Measurements from ENCODE around the gene INF2. TPM values are rescaled to one million over a fixed set of nuclear protein-coding genes. Genes with fewer than 3 reads are reported as not detected.

Gene INF2
- total RNA-seq, 1 donor from 2014 or later = 28.3 TPM

DNA sequence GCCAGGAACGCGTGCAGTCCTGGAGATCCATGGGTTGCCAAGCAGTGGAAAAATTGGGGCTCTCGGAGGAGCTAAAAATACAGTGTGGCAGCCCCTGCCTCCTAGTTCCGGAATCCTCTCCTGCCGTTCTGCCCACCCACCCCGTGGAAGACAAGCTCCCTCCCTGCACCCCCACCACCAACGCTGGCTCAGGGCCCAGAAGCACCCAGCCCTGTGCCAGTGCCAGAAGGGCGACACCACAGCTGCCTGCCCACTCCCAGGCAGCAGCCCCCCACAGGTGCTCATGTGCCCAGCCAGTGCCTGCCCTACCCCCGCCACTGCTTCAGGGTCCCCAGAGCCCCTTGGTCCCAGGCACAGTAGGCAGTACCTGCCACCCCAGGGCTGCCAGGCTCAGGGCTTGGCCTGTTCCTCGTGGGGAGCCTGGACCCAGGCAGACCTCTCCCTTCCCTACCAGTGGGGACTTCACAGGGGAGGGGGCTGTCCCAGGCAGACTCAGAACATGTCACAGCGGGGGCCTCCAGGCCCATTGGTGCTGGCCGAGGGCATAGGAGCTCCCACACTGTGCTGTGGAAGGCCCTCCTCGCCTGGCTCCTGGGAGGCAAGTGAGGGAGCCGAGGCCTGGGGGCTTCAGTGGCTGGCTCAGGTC is 7.4 kb downstream of the INF2 start:
- DNase-seq = no peak
- intact Hi-C loops (cut with DNase I) = no loop called here
- ATAC-seq (ENCODE audit: poor library complexity) = no peak

GRCh38 chr14:104697317-104697703 is 7.9 kb downstream of the INF2 start:
- ATAC-seq (ENCODE audit: poor library complexity) (no peak), DNase-seq (no peak)
- intact Hi-C loops (cut with DNase I) = no loop called here

DNA sequence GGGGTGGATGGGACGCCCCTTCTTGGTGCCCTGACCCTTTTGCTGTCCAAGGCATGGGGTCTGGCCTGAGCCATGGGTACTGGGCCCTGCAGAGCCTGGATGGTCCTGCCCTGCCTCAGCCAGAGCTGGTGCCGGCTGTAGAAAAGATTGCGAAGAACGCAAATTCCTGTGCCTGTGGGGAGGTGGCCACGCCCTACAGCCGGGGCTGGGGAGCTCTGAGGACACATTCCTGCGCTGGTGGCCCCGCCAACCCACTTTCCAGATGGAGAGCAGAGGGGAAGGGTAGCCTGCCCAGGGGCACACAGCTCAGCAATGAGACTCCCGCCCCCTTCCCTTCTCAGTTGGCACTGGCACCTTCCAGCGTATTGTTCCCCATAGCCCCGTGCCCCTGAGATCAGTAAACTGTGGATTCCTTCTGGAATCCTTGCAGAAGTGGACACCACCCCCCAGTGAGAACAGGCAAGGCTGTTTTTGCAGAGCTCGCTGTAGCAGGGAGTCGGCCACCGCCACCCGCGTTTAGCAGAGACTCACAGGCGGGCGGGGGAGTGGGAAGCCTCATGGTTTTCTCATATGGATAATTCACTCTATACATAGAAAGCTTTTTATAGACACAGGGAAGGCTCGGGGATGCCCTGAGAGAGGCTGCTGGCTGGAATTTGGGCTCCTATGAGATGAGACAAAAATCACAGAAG is 8.6 kb downstream of the INF2 start:
- ATAC-seq (ENCODE audit: poor library complexity) = no peak
- intact Hi-C loops (cut with DNase I) = no loop called here
- DNase-seq = no peak

DNA sequence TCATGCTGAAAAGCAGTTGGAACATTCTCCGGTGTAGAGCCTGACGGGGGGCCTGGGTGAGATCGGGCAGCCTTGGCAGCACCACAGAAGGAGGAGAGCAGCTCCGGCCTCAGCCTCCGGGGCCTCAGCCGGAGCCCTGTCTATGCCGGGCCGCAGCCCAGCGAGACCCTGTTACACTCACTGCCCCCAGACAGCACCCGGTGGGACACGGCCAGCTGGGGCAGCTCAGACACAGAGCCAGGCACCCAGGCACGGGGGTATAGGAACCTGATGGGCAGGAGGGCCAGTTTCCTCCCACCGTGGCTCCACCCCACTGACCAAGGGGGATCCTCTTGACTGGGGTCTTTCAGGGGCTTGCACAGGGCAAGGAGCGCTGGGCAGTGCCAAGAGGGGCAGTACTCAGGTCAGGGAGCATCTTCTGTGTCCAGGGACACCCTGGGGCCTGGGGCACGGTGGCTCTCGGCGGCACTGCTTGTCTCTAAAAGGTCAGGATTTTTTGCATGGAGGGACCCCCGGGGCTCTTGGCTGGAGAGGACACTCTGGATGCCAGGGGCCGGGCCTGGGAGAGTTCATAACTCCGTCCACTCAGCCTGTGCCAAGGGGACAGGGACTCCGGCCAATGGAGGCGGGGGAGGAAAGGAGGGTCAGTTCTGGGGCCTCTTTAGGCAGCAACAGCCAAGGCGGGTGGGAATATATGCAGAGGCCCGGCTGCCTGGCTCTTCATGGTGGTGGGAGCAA is 9.4 kb downstream of the INF2 start:
- DNase-seq (peak; percentile 82), ATAC-seq (ENCODE audit: poor library complexity) (peak; percentile 51)
- intact Hi-C loops (cut with DNase I) = no loop called here

GRCh38 chr14:104699426-104699748 is 10.0 kb downstream of the INF2 start:
- ATAC-seq (ENCODE audit: poor library complexity) = no peak
- intact Hi-C loops (cut with DNase I) = no loop called here
- DNase-seq = no peak

- ATAC-seq (ENCODE audit: poor library complexity) (peak; percentile 2), DNase-seq (no peak)
- intact Hi-C loops (cut with DNase I) = no loop called here
Observed at GRCh38 chr14:104700225-104700651, 10.8 kb downstream of the INF2 start.

DNA sequence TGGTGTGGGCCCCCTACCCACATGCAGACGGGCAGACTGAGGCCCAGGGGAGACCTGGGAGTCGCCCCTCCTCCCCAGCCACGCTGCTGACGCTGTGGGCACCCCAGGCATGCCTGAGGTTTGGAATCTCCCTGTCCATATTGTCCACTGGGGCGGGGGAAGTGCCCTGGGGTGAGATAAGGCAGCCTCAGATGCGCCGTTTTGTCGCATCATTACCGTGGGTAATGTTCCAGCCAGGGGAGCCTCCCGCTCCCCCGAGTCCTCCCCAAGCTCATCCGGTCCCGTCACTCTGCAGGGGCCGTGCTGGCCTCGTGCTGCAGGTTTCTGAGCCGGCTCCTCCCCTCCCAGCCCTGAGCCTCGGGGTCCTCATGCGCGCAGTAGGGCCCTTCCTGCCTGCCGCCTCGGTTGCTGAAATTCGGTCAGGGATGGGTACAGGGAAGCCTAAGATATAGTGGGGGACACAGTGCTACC is 11.4 kb downstream of the INF2 start:
- no peak for DNase-seq
- no peak for ATAC-seq (ENCODE audit: poor library complexity)
- intact Hi-C loops (cut with DNase I) = no loop called here

DNA sequence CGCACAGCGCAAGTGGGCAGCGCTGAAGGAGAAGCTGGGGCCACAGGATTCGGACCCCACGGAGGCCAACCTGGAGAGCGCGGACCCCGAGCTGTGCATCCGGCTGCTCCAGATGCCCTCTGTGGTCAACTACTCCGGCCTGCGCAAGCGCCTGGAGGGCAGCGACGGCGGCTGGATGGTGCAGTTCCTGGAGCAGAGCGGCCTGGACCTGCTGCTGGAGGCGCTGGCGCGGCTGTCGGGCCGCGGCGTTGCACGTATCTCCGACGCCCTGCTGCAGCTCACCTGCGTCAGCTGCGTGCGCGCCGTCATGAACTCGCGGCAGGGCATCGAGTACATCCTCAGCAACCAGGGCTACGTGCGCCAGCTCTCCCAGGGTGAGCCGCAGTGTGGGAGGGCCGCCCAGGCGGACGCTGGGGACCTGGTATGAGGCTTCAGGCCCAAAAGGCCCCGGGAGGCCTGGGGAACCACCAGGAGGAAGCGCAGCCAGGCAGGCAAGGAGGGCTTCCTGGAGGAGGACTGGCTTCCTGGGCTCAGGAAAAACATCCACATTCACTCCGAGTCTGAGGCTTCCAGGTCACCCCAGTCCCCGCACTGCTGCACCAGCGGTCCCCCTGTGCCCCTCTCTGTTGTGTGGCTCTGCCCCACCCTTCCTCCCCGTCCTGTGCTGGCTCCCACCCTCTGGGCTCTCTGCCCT is 12.1 kb downstream of the INF2 start:
- ATAC-seq (ENCODE audit: poor library complexity) = no peak
- intact Hi-C loops (cut with DNase I) = no loop called here
- DNase-seq = no peak

DNA sequence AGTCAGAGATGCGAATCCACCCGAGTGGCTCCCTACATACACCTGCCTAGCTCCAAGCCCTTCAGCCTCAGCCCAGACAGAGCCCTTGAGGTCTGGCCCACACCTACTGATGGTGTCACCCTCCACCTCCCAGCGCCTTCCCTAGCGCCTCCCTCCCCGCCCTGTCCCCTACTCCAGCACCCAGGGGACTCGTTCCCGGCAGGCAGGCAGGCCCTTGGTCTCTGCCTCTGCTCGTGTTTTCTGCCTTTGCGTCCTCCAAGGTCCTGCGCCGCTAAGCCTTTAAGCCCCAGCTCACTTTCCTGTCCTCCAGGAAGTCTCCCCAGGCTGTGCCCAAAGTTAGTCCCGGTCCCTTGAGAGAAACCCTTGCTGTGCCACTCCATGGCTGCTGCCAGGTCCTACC is 12.7 kb downstream of the INF2 start:
- no peak for DNase-seq
- intact Hi-C loops (cut with DNase I) = no loop called here
- ATAC-seq (ENCODE audit: poor library complexity) = no peak

GRCh38 chr14:104702673-104703072 is 13.3 kb downstream of the INF2 start:
- intact Hi-C loops (cut with DNase I) = no loop called here
- ATAC-seq (ENCODE audit: poor library complexity) = no peak
- no peak for DNase-seq

- ATAC-seq (ENCODE audit: poor library complexity) = no peak
- no peak for DNase-seq
- intact Hi-C loops (cut with DNase I) = no loop called here
Observed at GRCh38 chr14:104703269-104703668, 13.9 kb downstream of the INF2 start.

- no peak for ATAC-seq (ENCODE audit: poor library complexity)
- intact Hi-C loops (cut with DNase I) = no loop called here
- no peak for DNase-seq
Observed at GRCh38 chr14:104704252-104704651, 14.8 kb downstream of the INF2 start.

DNA sequence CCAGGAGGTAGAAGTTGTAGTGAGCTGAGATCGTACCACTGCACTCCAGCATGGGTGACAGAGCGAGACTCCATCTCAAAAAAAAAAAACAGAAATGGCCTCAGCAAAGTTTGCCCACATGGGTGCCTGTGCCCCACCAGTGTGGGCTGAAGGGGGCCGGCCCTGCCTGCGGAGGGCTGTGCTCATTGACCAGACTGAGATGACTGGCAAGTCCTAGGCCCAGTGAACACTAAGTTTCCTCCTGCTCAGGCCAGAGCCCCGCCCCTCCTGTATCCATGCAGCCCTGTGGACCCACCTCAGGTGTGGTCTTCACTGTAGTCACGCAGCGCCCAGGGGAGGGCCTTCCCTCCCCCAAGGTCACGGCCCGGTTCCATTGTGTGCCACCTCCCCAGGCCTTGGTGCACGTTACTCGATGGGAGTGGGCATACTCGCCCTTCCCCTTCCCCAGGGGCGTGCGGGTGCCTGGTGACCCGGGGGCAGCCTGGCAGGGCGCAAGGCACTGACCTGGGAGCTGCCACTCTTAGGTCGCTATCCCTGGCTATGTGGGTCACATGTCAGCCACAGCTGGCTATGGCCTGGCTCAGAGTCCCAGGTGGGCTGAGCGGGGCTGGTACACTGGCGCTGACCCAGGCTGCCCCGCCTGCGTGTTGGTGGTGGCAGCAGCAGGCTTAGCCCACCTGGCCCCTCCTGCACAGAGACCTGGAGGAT is 16.1 kb downstream of the INF2 start:
- intact Hi-C loops (cut with DNase I) = no loop called here
- DNase-seq (no peak), ATAC-seq (ENCODE audit: poor library complexity) (no peak)

DNA sequence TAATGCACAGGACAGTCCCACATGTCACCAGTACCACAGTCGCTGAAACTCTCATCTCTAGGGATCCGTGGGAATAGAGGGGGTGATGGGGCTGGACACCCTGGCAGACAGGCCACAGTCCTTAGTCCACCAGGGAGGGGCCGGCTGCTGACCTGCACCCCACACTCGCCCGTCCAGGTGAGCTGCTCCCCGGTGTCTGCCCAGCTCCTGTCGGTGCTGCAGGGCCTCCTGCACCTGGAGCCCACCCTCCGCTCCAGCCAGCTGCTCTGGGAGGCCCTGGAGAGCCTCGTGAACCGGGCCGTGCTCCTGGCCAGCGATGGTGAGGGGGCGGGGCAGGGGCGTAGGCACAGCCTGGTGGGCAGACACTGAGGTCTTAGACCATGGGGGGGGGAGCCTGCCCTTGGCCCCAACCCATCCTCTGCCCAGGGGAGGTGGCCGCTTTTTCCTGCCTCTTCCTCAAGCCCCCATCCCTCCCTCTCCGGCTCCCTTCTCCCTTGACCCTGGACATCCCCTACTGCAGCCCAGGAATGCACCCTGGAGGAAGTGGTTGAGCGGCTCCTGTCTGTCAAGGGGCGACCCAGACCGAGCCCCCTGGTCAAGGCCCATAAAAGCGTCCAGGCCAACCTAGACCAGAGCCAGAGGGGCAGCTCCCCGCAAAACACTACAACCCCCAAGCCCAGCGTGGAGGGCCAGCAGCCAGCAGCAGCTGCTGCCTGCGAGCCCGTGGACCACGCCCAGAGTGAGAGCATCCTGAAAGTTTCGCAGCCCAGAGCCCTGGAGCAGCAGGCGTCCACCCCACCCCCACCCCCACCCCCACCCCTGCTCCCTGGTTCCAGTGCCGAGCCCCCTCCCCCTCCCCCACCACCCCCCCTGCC is 17.6 kb downstream of the INF2 start:
- ATAC-seq (ENCODE audit: poor library complexity) (no peak), DNase-seq (no peak)
- intact Hi-C loops (cut with DNase I) = no loop called here

- intact Hi-C loops (cut with DNase I) = loop anchor here (2.0 kb wide), 1 partner anchor 57 kb away; no protein-coding TSS in a partner anchor
- ATAC-seq (ENCODE audit: poor library complexity) (no peak), DNase-seq (no peak)
Observed at GRCh38 chr14:104707608-104708595, 18.5 kb downstream of the INF2 start.

- ATAC-seq (ENCODE audit: poor library complexity) = peak; percentile 81
- peak; percentile 86 for DNase-seq
Observed at GRCh38 chr14:104708606-104709268, 19.3 kb downstream of the INF2 start.

More at GRCh38 chr14:104708606-104709268, 19.3 kb downstream of the INF2 start:
- intact Hi-C loops (cut with DNase I) = loop anchor here (2.0 kb wide), 1 partner anchor 58 kb away; no protein-coding TSS in a partner anchor
